HG02759 (cell line): ENCODE data around the gene CAPZA1.

Source experiments
- ATAC-seq: cut with Tn5 transposase; IDR thresholded peaks from one replicate; pipeline ENCODE4 v1.9.1; 2021; ENCODE audit warnings: mild to moderate bottlenecking, moderate library complexity; ENCODE audit not compliant: unreplicated experiment

The CAPZA1 gene

DNA sequence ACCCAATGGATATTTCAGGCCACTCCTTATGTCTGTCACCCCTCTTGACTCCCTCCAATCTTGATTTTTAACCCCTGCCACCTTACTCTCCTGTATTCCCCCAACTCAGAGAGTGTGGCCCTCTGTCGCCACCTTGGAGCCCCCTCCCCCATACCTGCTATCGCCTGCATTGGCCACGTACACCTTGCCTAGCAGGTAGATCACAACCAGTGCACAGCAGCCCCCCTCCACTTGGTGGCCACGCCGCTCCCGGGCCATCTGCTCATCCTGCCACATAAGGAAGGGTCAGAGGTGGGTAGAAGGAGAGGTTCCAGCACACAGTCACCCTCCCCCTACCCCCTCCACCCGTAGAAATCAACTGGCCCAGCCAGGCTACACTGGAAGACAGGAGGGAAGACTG, 92.6 kb downstream of the CAPZA1 start:
- no peak for ATAC-seq

DNA sequence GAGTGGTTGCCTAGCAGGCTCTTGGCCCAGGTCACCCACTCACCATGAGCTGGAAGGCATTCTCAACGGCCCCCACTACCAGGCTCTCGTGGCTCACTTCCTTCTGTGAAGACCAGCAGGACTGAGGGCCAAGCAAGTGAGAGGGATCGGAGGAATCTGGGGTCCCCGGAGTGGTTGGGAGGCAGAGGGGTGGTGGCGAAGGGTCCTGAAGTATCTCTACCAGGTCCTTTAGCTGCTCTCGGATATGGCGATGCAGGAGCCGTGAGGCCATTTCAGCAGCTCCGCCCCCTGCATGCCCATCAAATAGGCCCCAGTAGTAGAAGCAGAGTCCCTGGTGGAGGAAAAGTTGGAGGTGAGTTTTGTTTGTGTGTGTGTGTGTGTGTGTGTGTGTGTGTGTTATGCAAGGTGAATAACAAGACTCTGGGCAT, 93.1 kb downstream of the CAPZA1 start:
- ATAC-seq: no peak

- peak; percentile 20 for ATAC-seq
Observed at GRCh38 chr1:112713466-112714312, 94.1 kb downstream of the CAPZA1 start.

GRCh38 chr1:112714313-112715263, 95.0 kb downstream of the CAPZA1 start:
- peak; percentile 8 for ATAC-seq

- peak; percentile 81 for ATAC-seq
Observed at GRCh38 chr1:112715264-112716053, 95.8 kb downstream of the CAPZA1 start, which contains the start of gene PPM1J. PPM1J (minus strand) TSS chr1:112715332; CDS start chr1:112715301, 31 bp downstream.

- peak; percentile 20 for ATAC-seq
Observed at GRCh38 chr1:112716133-112716720, 96.6 kb downstream of the CAPZA1 start.

DNA sequence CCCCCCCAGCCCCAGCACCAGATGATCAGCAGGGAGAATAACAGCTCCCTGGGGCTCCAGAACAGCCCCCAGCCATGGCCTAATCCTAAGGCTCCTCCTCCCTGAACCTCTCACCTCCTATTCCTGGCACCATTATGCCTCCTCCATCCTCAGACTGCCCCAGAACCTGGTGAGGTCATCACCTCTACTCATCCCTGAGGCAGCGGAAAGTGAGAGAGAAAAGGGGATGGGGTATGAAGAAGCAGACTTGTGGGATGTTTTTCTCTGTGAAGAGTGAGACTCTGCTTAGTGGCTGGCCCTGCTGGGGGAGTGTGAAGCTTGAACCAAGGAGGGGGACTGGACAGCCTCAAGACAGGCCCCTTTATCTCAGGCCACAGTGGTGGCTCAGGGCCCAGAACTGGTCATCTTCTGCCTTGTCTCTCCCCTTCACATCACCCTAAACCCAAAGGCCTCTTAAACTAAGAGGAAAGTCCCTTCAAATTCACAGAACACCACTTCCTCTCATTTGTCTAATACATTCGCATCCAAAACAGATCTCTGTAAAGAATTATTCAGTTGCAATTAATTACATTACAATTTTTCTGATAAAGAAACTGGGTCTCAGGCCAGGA, 97.7 kb downstream of the CAPZA1 start:
- no peak for ATAC-seq

DNA sequence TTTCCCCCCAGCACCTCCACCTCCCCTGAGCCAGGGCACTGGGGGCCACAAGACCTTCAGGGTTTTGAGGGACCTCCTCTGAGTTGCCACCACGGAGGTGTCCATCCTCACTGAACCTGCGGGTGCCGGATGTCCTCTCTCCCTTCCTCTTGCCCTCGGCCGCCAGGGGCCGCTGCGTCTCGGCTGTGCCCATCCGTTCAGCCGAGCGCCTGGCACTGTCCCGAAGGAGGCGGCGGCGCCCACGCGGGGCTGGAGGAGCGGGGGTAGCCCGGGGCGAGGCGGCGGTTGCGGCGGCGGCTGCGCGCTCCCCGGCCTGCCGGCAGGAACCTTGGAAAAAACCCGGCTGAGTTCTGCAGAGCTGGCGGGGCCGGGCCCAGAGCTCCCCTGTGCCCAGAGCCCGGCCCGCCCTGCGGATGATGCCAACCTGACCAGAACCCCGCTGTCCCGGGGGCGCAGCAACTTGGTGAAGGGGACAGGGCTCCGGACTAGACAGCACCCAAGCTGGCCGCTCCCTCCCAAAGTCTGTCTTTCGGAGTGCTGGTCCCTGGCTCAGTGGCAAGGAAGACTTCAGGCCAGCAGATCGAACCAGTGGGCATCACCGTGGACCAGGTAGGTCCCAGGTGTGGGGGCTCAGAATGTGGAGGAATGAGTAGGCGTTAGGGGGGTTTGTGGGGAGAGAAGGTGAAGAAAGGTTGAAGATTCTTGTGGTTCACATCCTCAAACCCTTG, 99.2 kb downstream of the CAPZA1 start:
- ATAC-seq: no peak

GRCh38 chr1:112719706-112720105, 100.1 kb downstream of the CAPZA1 start:
- no peak for ATAC-seq

GRCh38 chr1:112720800-112721199, 101.2 kb downstream of the CAPZA1 start:
- ATAC-seq: no peak
